HAP-1 (cell line): ENCODE data around the gene KCMF1.
"Not testable (repeated sequence)": the region's sequence is repeated elsewhere in the genome, so short reads cannot be mapped to it uniquely, and the experiment has no call there.

Experiments used
- DNase-seq, 2 experiments: peaks; one replicate each; pipeline ENCODE4 v3.0.0-alpha.2; 2016 to 2020; ENCODE audit warnings: low spot score in 2 of 2
- H3K27me3 ChIP-seq: fragments of 250-450 bp; sonication (Bioruptor Pico); 2 replicates; pipeline ENCODE4 v1.5.1; 2020; ENCODE audit warnings: low read depth, mild to moderate bottlenecking, moderate library complexity
- H3K36me3 ChIP-seq: fragments of 250-450 bp; sonication (Bioruptor Pico); replicated peaks from 2 replicates; pipeline ENCODE4 v1.5.1; 2020; ENCODE audit warnings: mild to moderate bottlenecking
- H3K4me1 ChIP-seq: fragments of 250-450 bp; sonication (Bioruptor Pico); 2 replicates; pipeline ENCODE4 v1.5.1; 2020; ENCODE audit warnings: mild to moderate bottlenecking
- H3K4me3 ChIP-seq: fragments of 250-450 bp; sonication (Bioruptor Pico); 2 replicates; pipeline ENCODE4 v1.5.1; 2020; ENCODE audit warnings: mild to moderate bottlenecking, moderate library complexity
- H3K9me3 ChIP-seq: fragments of 250-450 bp; sonication (Bioruptor Pico); 2 replicates; pipeline ENCODE4 v1.5.1; 2020; ENCODE audit warnings: mild to moderate bottlenecking, moderate library complexity
- in situ Hi-C: fragments of 300-500 bp; cut with MboI; formaldehyde crosslinking; loops from 3 replicates; pipeline ENCODE4 v1.14.3; 2020; ENCODE audit warnings: low sequenced_read_pairs, inconsistent platforms, mixed read lengths

Gene KCMF1

GRCh38 chr2:84942964-84943421 lies 28.0 kb upstream of the KCMF1 start:
- Histone ChIP-seq H3K27me3 (no peaks in the 10 kb centered on the region), H3K36me3 (no peaks in the 10 kb centered on the region), H3K4me3 (no peak overlapping the region), H3K4me1 (no peaks in the 10 kb centered on the region), H3K9me3 (no peaks in the 10 kb centered on the region)
- DNase-seq: no peak
- in situ Hi-C loops: loop anchor here (25.0 kb wide), 1 partner anchor 344 kb away; no protein-coding TSS in a partner anchor

DNA sequence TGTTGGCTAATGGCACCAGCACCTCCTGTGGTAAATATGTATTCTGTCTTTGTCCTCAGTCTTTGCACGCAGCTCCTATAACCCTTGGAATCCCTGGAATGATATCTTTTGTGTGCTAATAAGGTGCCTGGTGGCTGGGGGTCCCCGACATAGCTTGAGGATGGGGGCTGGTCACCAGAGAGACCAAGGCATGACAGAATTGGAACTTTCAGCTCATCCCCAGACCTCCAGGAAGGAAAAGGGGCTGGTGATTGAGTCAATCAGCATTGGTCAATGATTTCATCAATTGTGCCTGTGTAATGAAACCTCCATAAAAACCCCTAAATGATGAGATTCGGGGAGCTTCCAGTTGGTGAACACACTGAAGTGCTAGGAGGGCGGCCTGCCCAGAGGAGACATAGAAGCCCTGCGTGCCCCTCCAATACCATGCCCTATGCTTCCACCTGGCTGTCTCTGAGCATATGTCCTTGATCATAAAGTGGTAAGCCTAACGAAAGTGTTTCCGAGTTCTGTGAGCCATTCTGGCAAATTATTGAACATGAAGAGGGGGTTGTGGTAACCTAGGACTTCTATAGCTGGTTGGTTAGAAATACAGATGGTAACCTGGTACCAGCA lies 26.6 kb upstream of the KCMF1 start:
- Histone ChIP-seq H3K9me3 (no peaks in the 10 kb centered on the region), H3K27me3 (no peaks in the 10 kb centered on the region), H3K4me1 (no peaks in the 10 kb centered on the region), H3K36me3 (no peaks in the 10 kb centered on the region), H3K4me3 (no peak overlapping the region)
- in situ Hi-C loops: loop anchor here (25.0 kb wide), 1 partner anchor 343 kb away; no protein-coding TSS in a partner anchor
- no peak for DNase-seq

DNA sequence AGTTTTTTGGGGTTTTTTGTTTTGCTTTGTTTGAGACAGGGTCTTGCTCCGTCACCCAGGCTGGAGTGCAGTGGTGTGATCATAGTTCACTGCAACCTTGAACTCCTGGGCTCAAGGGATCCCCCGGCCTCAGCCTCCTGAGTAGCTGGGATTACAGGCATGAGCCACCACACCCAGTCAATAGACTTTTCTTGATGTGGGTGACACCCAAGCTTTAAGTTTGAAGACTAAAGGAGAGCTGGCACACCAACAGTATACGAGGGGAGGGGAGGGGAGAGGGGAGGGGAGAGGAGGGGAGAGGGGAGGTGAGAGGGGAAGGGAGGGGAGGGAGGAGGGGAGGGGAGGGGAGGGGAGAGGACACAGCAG lies 25.1 kb upstream of the KCMF1 start:
- in situ Hi-C loops: loop anchor here (25.0 kb wide), 1 partner anchor 341 kb away; no protein-coding TSS in a partner anchor
- H3K27me3 ChIP-seq, H3K4me1 ChIP-seq, DNase-seq, H3K36me3 ChIP-seq, H3K9me3 ChIP-seq, H3K4me3 ChIP-seq: not testable (repeated sequence)

DNA sequence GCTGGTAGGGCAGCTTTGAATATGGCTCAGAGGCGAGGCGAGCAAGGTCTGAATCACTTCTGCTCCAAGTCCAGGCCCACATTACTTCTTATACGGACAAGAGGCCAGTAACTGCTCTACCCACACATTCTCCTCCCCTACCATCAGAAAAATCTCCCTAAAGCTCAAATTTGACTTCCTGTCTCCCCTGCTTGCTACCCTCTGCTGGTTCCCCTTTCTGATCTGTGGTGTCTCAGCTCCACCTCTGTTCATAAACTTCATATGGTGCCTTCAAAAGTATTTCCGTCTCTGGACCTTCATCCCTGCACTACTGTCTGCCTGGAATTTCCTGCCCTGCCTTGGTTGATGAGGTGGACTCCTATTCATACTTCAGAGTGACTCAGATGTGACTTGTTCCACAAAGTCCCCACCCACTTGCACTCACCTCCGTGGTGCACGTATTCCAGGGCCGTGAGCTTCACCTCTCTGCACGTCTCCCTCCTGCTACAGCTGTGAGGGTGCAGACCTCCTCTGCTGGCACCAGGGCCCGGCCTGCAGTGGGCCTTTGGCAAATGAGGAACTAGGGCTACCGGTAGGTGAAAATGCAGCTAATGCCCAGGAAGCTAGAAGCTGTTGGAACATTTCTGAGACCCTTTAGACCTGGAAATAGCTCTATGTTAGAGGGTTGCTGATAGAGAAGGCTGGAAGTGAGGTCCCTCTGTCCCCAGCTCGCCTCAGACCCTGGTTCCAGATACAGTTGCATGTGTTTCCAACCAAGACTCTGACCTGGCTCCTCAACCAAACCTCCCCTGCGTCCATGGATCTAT lies 24.6 kb upstream of the KCMF1 start:
- DNase-seq: no peak
- H3K9me3 ChIP-seq: no peaks in the 10 kb centered on the region
- no peak overlapping the region for H3K4me3 ChIP-seq
- in situ Hi-C loops: loop anchor here (25.0 kb wide), 1 partner anchor 341 kb away; no protein-coding TSS in a partner anchor
- H3K36me3 ChIP-seq: no peaks in the 10 kb centered on the region
- no peaks in the 10 kb centered on the region for H3K4me1 ChIP-seq
- H3K27me3 ChIP-seq: no peaks in the 10 kb centered on the region

GRCh38 chr2:84947010-84947593 lies 23.9 kb upstream of the KCMF1 start:
- H3K9me3 ChIP-seq: no peaks in the 10 kb centered on the region
- no peaks in the 10 kb centered on the region for H3K36me3 ChIP-seq
- no peak overlapping the region for H3K4me3 ChIP-seq
- no peak for DNase-seq
- H3K4me1 ChIP-seq: no peaks in the 10 kb centered on the region
- in situ Hi-C loops: loop anchor here (25.0 kb wide), 1 partner anchor 340 kb away; no protein-coding TSS in a partner anchor
- H3K27me3 ChIP-seq: no peaks in the 10 kb centered on the region

DNA sequence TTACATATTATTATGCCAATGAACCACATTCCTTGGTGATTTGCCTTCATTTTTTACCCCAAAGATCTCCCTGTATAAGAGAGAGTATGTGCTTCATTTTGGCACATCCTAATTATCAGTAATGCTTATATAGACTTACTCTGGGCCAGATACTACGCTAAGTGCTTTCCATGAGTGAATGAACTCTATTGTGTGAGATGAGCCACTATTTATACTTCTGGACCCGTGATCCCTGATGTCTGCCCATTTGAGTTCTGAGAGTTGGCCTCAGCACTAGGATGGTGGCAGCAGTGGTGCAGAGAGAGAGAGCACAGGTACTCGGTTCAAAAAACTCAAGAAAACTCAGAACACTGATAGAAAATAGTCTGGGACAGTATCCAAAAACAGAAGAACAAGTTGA lies 17.4 kb upstream of the KCMF1 start:
- DNase-seq: no peak
- Histone ChIP-seq H3K27me3 (no peaks in the 10 kb centered on the region), H3K4me1 (peaks cover 6% of the 10 kb centered on the region), H3K36me3 (no peaks in the 10 kb centered on the region), H3K9me3 (no peaks in the 10 kb centered on the region), H3K4me3 (no peak overlapping the region)
- in situ Hi-C loops: no loop called here

- in situ Hi-C loops: no loop called here
Measured at GRCh38 chr2:84954329-84954728, 16.6 kb upstream of the KCMF1 start.

GRCh38 chr2:84956334-84957297 lies 14.3 kb upstream of the KCMF1 start:
- Histone ChIP-seq H3K4me3 (no peak overlapping the region), H3K4me1 (peaks cover 11% of the 10 kb centered on the region), H3K36me3 (peaks cover 4% of the 10 kb centered on the region; the same call in 1 of the 2 replicates), H3K27me3 (no peaks in the 10 kb centered on the region), H3K9me3 (no peaks in the 10 kb centered on the region)
- in situ Hi-C loops: no loop called here
- DNase-seq: no peak

More at GRCh38 chr2:84954329-84954728, 16.6 kb upstream of the KCMF1 start:
- Histone ChIP-seq H3K9me3 (no peaks in the 10 kb centered on the region), H3K4me3 (no peak overlapping the region), H3K36me3 (no peaks in the 10 kb centered on the region), H3K4me1 (peaks cover 6% of the 10 kb centered on the region), H3K27me3 (no peaks in the 10 kb centered on the region)
- no peak for DNase-seq

GRCh38 chr2:84957771-84958134 lies 13.2 kb upstream of the KCMF1 start:
- no peaks in the 10 kb centered on the region for H3K9me3 ChIP-seq
- H3K27me3 ChIP-seq: no peaks in the 10 kb centered on the region
- in situ Hi-C loops: no loop called here
- no peak overlapping the region for H3K4me3 ChIP-seq
- peaks cover 11% of the 10 kb centered on the region for H3K4me1 ChIP-seq
- peaks cover 6% of the 10 kb centered on the region; the same call in 1 of the 2 replicates for H3K36me3 ChIP-seq
- no peak for DNase-seq

DNA sequence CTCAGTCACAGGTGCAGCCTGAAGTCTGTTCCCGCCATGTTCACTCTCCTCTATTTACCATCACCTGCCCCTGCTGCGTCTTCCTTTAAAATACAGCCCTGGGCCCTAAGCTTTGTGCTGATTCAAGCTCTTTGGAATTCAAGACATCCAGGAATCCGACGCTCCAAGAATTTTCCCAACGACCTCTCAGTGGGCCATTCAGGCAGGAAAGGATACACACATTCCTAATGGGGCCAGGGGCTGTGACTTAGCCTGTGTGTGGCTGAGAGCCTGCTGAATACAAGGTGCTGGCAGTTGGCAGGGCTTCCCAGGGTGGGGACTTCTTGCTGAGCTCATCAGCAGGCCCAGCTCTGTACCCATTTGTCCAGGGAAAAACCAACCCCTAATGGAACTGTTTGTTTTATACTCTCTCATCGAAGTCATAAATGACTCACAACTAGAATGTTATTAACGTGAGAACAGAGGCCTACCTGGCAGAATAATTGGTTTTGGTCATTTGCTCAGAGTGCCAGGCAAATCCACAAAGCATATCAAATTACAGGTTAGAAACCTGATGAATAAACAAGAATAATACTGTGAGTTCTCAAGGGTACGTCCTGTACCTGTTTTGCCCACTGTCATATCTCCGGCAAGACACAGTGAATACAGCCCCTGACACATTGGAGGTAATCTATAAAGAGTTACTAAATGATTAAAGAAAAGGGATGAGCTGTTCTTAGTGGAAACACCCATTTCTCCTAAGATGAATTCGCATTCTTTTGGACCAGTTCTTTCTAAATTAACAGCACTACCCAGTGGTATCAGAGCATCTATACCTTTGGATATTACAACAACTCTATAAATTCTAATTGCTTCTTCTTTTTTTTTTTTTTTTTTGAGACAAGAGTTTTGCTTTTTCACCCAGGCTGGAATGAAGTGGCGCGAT lies 12.6 kb upstream of the KCMF1 start:
- no peak overlapping the region for H3K4me3 ChIP-seq
- H3K36me3 ChIP-seq: peaks cover 6% of the 10 kb centered on the region; the same call in 1 of the 2 replicates
- H3K4me1 ChIP-seq: peaks cover 11% of the 10 kb centered on the region
- H3K9me3 ChIP-seq: no peaks in the 10 kb centered on the region
- DNase-seq: peak; percentile 26 to 66
- in situ Hi-C loops: no loop called here
- H3K27me3 ChIP-seq: no peaks in the 10 kb centered on the region

DNA sequence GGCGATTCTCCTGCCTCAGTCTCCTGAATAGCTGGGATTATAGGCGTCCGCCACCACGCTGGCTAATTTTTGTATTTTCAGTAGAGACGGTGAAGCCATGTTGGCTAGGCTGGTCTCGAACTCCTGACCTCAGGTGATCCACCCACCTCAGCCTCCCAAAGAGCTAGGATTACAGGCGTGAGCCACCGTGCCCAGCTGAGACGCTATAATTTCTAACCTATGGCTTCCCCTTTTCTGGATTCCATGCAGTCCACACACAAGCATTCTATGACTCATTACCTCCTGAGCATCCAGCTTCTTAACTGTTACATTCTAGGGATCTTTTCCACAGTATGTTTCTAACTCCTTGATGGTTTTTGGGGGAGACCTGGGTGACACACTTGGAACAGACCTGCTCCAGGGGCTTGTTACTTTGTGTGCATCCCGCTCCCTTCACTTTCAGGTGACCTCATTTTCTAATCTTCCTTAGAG lies 11.8 kb upstream of the KCMF1 start:
- DNase-seq: no peak
- Histone ChIP-seq H3K4me3 (no peak overlapping the region), H3K4me1 (peaks cover 11% of the 10 kb centered on the region)

More for the DNA sequence above, 11.8 kb upstream of the KCMF1 start:
- in situ Hi-C loops: no loop called here
- Histone ChIP-seq H3K9me3 (no peaks in the 10 kb centered on the region), H3K27me3 (no peaks in the 10 kb centered on the region), H3K36me3 (peaks cover 8% of the 10 kb centered on the region; the same call in 1 of the 2 replicates)
